NK-92 (cell line): ENCODE data around the gene FERMT3.

Experiments used
- DNase-seq: peaks from one replicate; lab custom pipeline; 2025; ENCODE audit not compliant: unreplicated experiment; lab: John Stamatoyannopoulos, UW

FERMT3 gene

DNA sequence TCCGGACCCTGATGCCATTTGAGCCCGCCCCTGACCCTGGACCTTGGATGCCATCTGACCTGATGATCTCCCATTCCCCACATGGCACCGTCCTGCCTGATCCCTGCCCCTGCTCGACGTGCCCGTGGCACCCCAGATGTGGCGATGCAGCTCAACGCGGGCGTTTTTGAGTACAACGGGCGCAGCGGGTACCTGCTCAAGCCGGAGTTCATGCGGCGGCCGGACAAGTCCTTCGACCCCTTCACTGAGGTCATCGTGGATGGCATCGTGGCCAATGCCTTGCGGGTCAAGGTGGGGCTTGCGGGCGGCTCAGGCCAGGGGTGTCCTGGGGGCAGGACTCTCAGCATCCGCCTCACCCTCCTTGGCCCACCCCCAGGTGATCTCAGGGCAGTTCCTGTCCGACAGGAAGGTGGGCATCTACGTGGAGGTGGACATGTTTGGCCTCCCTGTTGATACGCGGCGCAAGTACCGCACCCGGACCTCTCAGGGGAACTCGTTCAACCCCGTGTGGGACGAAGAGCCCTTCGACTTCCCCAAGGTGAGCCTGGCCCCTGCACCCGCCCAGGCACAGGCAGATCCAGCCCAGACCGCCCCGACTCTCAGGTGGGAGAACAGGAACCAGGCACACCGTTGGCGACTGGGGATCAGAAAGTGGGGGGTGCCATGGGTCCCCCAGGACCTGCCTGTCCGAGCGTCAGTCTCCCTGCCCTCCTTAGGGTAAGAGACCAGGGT is 55.9 kb downstream of the FERMT3 start:
- no peak for DNase-seq

DNA sequence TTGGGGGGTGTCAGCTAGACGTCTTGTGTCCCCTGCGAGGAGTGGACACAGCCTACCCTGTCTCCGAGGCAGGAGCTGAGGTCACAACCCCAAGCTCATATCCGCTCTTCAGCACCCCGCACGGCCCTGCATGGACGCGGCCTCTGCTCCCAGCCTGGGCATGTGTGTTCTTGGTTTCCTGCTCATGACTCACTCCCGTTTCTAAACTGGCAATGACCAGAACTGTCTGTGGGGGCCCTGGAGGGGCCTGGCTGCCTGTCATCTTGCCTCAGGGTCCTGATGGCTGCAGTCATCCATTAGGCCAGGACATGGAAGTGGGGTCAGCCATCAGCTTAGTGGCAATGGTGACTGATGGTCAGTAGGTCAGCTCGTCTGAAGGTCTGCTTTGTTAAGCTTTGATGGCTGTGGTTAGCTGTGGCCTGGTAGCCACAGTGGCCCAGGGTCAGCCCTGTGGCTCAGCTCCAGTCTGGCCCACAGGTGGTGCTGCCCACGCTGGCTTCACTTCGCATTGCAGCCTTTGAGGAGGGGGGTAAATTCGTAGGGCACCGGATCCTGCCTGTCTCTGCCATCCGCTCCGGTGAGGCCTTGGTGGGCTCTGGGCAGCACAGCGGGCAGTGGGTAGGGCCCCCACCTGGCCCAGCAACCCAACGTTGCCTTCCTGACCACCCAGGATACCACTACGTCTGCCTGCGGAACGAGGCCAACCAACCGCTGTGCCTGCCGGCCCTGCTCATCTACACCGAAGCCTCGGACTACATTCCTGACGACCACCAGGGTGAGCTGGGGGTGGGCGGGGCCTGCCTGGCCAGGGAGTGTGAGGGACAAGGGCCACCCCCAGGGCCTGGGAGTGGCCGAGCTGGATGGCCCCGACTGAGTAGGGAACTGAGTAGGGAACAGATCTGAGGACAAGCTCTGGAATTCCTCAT is 56.8 kb downstream of the FERMT3 start:
- DNase-seq, result no peak

- DNase-seq, result no peak
These were observed 57.4 kb downstream of the FERMT3 start for GRCh38 chr11:64263947-64264317.

- DNase-seq, result no peak
These were observed 57.9 kb downstream of the FERMT3 start for GRCh38 chr11:64264371-64264852.

DNA sequence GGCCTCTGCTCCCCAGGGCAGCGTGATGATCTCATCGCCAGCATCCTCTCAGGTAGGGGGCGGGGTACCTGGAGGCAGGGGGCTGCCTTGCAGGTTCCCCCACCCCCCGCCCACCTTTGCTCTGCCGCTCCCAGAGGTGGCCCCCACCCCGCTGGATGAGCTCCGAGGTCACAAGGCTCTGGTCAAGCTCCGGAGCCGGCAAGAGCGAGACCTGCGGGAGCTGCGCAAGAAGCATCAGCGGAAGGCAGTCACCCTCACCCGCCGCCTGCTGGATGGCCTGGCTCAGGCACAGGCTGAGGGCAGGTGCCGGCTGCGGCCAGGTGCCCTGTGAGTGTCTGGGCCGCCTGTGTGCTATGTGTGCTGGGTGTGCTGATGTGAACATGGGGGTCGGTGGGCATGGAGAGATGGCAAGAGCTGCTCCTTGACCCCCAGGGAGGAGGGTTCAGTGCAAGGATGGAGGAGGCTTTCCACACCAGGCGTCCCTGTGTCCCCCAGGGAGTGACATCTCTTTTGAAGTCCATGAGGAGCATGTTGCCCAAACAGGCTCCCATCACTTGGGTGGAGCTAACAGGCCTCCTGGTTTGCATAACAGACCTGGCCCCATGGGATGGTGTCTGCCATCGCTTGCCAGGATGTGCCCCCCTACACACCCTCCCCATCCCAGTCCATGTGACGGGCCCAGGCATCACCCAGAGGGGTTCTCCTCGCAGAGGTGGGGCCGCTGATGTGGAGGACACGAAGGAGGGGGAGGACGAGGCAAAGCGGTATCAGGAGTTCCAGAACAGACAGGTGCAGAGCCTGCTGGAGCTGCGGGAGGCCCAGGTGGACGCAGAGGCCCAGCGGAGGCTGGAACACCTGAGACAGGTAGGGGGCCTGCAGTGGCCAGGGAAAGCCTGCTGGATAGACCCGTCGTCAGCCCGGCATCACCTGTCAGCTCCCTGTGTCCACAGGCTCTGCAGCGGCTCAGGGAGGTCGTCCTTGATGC is 58.9 kb downstream of the FERMT3 start:
- DNase-seq, result no peak

DNA sequence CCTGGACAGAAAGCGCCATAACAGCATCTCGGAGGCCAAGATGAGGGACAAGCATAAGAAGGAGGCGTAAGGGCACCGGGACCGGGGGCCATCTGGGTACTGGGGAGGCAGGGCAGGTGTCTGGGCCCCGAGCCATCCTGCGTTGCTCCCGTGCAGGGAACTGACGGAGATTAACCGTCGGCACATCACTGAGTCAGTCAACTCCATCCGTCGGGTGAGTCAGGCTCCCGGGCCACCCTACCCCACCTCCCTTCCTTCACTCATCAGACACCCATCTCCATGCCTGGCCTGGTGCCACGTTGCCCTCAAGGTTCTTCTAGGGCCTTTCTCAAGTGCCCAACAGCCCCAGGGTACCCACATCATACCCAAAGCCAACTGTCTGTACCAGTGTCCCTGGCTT is 59.8 kb downstream of the FERMT3 start:
- DNase-seq, result no peak

- DNase-seq, result no peak
These were observed 60.9 kb downstream of the FERMT3 start for GRCh38 chr11:64267207-64267945.

DNA sequence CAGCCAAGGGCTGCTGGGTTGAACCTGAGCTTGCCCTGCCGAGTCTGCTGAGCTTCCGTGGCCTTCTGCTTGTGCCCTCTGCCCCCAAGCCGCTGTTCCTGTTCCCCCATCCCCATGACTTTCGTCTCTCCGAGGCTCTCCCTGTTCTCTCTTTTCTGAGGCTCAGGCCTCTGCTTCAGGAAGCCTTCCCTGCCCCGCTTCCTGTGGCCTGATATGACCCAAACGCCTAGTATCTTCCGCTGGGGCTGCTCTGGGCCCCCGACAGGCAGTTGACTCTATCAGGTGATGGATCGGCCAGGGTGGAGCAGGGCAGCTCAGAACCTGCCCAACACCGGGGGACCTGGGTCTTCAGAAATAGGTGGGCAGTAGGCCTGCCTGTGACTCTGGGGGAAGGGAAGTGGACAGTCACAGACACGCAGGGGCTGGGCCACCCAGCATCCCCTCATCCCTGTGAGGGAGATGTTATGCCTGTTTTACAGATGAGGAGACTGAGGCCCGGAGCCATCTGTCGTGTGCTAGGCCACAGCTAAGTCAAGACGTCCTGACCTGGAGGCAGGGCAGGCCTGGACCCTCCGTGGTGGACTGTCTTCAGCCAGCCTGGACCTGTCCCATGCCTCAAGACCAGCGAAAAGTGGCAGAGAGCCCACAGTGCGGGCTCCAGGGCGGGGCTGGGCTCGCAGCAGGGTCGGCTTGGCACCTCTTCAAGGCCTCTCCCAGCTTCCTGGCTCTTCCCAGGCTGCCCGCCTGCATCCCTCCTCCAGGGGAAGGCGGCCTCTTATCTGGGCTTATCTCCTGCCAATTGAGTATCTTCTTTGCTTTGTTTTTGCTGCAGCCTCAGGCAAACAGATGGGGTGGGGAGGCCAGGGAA is 61.7 kb downstream of the FERMT3 start:
- DNase-seq, result no peak

DNA sequence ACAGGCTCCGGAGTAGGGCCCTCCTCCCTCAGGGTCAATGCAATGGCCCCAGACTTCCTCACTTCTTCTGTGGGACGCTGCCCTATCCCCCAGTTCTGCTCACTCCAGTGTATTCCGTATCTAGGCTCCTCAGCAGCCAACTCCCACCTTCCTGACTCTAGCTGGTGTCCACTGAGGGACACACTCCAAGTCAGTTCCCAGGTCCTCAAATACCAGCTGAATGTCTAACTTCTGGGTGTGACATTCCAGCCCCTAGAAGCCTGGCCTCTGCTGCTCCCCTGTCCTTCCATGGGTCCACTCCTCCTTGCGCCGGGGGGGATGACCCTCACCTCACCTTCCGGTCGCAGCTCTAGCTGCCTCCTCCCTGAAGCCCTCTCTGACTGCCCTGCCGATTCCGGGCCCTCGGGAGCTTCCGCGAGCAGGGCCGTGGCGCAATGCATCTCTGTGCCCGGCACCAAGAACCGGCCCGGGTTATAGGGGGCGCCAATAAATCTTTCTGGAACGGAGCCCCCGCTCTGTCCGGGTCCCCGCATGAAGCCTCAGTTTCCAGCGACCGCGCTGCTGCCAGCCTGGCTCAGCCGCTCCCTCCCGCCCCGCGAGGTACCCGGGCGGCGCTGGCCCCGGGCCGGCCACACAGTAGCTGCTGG is 62.5 kb downstream of the FERMT3 start:
- DNase-seq, result no peak

DNA sequence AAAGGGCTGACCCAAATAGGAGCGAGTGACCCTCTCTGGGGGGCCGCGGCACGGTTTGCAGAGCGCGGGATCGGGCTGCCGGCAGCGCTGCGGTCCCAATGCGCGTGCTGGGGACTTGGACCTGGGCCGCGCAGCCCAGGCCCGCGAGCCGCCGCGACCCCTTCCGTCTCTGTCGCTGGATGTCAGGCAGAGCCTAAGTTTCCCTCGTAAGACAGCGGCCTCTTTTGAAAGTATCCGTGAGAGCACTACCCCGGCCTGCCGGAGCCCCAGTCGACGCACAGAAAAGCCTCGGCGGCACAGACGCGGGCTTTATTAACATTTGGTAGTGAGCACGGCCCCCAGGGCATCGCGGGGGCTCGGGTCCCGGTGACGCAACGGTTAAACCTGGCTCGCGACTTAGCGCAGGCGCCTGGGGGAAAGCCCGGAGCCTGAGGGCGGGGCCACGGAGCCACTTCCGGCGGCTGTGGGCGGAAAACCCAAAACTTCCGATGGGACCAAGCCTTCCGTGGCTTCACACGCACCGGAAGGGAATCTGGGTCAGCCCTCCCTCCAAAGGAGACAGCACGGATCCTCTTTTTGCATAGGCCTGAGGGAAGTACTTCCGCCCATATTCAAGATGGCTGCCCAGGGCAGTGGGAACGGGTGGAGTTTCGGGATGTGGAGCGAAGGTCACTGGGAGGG is 63.2 kb downstream of the FERMT3 start:
- peak; percentile 81 for DNase-seq
